PC-9 (cell line): ENCODE results near the gene MESP1.

Experiments
- CTCF ChIP-seq: fragments of 200-600 bp; sonication (generic); conservative IDR thresholded peaks from 2 replicates; pipeline ENCODE4 v1.6.1; 2017; ENCODE audit warnings: mixed run types, antibody characterized with exemption, mild to moderate bottlenecking, moderate library complexity
- EZH2 ChIP-seq: fragments of 200-600 bp; sonication (generic); IDR thresholded peaks from 2 replicates; pipeline ENCODE4 v1.8.0; 2017; ENCODE audit warnings: antibody characterized with exemption, low read depth

GRCh38 chr15:89749526-89749925, 1.5 kb downstream of the MESP1 start:
- TF ChIP-seq CTCF = no peak
- no peak for TF ChIP-seq EZH2
